DOHH2 (cell line): Measurements from ENCODE around the gene PPIP5K1.

ENCODE experiments used
- EZH2phosphoT487 ChIP-seq: fragments of 200-600 bp; sonication (generic); IDR thresholded peaks from 2 replicates; pipeline ENCODE4 v1.6.1; 2017; ENCODE audit warnings: borderline replicate concordance, mild to moderate bottlenecking, antibody characterized with exemption, low read length, moderate library complexity, mixed read lengths
- TF ChIP-seq, protein P1 (sequence below): fragments of 200-600 bp; sonication (generic); IDR thresholded peaks from one replicate; pipeline ENCODE4 v1.5.1; 2014; ENCODE audit warnings: antibody characterized with exemption, mild to moderate bottlenecking, low read depth, low read length; ENCODE audit not compliant: poor library complexity, severe bottlenecking

DNA sequence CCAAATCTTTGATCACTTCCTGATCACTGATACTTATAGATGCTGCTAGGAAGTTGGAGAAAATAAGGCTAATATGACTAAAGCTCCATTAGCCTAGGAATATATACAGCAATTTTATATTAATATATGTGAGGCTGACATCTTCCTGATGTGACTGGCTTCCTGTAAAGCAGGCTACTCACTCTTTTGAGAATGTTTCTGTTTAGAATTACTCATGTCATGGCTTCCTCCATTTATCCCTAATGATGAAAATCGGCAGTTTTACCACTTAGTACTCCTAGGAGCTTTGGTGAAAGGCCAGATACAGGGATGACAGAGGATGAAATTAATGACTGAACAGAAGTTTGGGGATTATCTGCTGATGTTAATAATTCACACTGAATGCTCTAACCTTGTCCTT lies 76.5 kb downstream of the PPIP5K1 start:
- TF ChIP-seq, protein P1, sequence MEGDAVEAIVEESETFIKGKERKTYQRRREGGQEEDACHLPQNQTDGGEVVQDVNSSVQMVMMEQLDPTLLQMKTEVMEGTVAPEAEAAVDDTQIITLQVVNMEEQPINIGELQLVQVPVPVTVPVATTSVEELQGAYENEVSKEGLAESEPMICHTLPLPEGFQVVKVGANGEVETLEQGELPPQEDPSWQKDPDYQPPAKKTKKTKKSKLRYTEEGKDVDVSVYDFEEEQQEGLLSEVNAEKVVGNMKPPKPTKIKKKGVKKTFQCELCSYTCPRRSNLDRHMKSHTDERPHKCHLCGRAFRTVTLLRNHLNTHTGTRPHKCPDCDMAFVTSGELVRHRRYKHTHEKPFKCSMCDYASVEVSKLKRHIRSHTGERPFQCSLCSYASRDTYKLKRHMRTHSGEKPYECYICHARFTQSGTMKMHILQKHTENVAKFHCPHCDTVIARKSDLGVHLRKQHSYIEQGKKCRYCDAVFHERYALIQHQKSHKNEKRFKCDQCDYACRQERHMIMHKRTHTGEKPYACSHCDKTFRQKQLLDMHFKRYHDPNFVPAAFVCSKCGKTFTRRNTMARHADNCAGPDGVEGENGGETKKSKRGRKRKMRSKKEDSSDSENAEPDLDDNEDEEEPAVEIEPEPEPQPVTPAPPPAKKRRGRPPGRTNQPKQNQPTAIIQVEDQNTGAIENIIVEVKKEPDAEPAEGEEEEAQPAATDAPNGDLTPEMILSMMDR = no peak
- TF ChIP-seq EZH2phosphoT487 = no peak
